Left ventricle myocardium inferior (tissue), 1 donor: ENCODE results near the gene PIEZO2. TPM values are rescaled to one million over a fixed set of nuclear protein-coding genes. Genes with fewer than 3 reads are reported as not detected.

Source experiments
- DNase-seq: peaks from one replicate; pipeline ENCODE4 v3.0.0-alpha.2; 2020
- H3K27ac ChIP-seq: fragments of 200-600 bp; replicated peaks from 2 replicates; pipeline ENCODE4 v1.8.0; 2021
- H3K27me3 ChIP-seq: fragments of 200-600 bp; 2 replicates; pipeline ENCODE4 v1.8.0; 2021; ENCODE audit warnings: low read depth
- H3K36me3 ChIP-seq: fragments of 200-600 bp; 2 replicates; pipeline ENCODE4 v1.8.0; 2021
- H3K4me1 ChIP-seq: fragments of 200-600 bp; 2 replicates; pipeline ENCODE4 v1.8.0; 2021
- H3K4me3 ChIP-seq: fragments of 200-600 bp; 2 replicates; pipeline ENCODE4 v1.8.0; 2021; ENCODE audit warnings: mild to moderate bottlenecking, moderate library complexity
- H3K9me3 ChIP-seq: fragments of 200-600 bp; replicated peaks from 2 replicates; pipeline ENCODE4 v1.8.0; 2021
- CTCF ChIP-seq: fragments of 200-600 bp; IDR thresholded peaks from 2 replicates; pipeline ENCODE4 v1.8.0; 2021; ENCODE audit warnings: antibody characterized with exemption, mild to moderate bottlenecking, borderline replicate concordance
- intact Hi-C: fragments of 100-400 bp; cut with micrococcal nuclease; formaldehyde crosslinking; loops from one replicate; pipeline ENCODE4 v1.11.0; 2022
- total RNA-seq: library from RNA; stranded (reverse); fragmentation: NEBNext Ultra II Directional; extraction: Animal tissue kit (Norgen Biotek cat#: 25700); gene quantifications from one replicate; pipeline ENCODE4 v1.2.1, GENCODE V29; 2021
- donor health status: DM: no; HTN: yes; CAD: no; lungs with severe emphysema.

The PIEZO2 gene
- total RNA-seq, 1 donor from 2014 or later, result 0.33 TPM

- no peak for TF ChIP-seq CTCF
- no peak overlapping the region for H3K4me3 ChIP-seq
- H3K36me3 ChIP-seq, result no peaks in the 10 kb centered on the region
- no peak for DNase-seq
- H3K4me1 ChIP-seq, result no peaks in the 10 kb centered on the region
- no peaks in the 10 kb centered on the region for H3K27me3 ChIP-seq
- no peaks in the 10 kb centered on the region for H3K9me3 ChIP-seq
- H3K27ac ChIP-seq, result no peak overlapping the region
- intact Hi-C loops, result no loop called here
Observed at GRCh38 chr18:10908760-10909159, 240.6 kb downstream of the PIEZO2 start.

- Histone ChIP-seq H3K4me3 (no peak overlapping the region), H3K36me3 (no peaks in the 10 kb centered on the region), H3K27ac (no peak overlapping the region), H3K4me1 (no peaks in the 10 kb centered on the region), H3K9me3 (no peaks in the 10 kb centered on the region), H3K27me3 (no peaks in the 10 kb centered on the region)
- no peak for TF ChIP-seq CTCF
- no peak for DNase-seq
- intact Hi-C loops, result no loop called here
Observed at GRCh38 chr18:10907749-10908148, 241.6 kb downstream of the PIEZO2 start.

- Histone ChIP-seq H3K4me3 (no peak overlapping the region), H3K27me3 (peaks cover 23% of the 10 kb centered on the region), H3K4me1 (no peaks in the 10 kb centered on the region), H3K9me3 (no peaks in the 10 kb centered on the region), H3K27ac (no peak overlapping the region), H3K36me3 (no peaks in the 10 kb centered on the region)
- TF ChIP-seq CTCF, result no peak
- DNase-seq, result no peak
- intact Hi-C loops, result no loop called here
Observed at GRCh38 chr18:10901329-10901728, 248.0 kb downstream of the PIEZO2 start.

GRCh38 chr18:10900435-10900834 is 248.9 kb downstream of the PIEZO2 start:
- no peak for DNase-seq
- peaks cover 23% of the 10 kb centered on the region for H3K27me3 ChIP-seq
- intact Hi-C loops, result no loop called here
- H3K4me3 ChIP-seq, result no peak overlapping the region
- TF ChIP-seq CTCF, result no peak
- H3K36me3 ChIP-seq, result no peaks in the 10 kb centered on the region
- H3K4me1 ChIP-seq, result no peaks in the 10 kb centered on the region
- no peaks in the 10 kb centered on the region for H3K9me3 ChIP-seq
- H3K27ac ChIP-seq, result no peak overlapping the region

GRCh38 chr18:10899481-10899880 is 249.9 kb downstream of the PIEZO2 start:
- TF ChIP-seq CTCF, result no peak
- peaks cover 29% of the 10 kb centered on the region for H3K27me3 ChIP-seq
- intact Hi-C loops, result no loop called here

More at GRCh38 chr18:10899481-10899880, 249.9 kb downstream of the PIEZO2 start:
- Histone ChIP-seq H3K9me3 (no peaks in the 10 kb centered on the region), H3K4me1 (no peaks in the 10 kb centered on the region), H3K27ac (no peak overlapping the region), H3K36me3 (no peaks in the 10 kb centered on the region), H3K4me3 (no peak overlapping the region)
- DNase-seq, result no peak
